ACHN (cell line): Measurements from ENCODE around the gene MYO9A.

Experiments
- DNase-seq: peaks from one replicate; pipeline ENCODE4 v3.0.0-alpha.2; 2015
- in situ Hi-C: cut with HindIII; loops from 2 replicates; pipeline ENCODE4 v1.10.0; 2017; ENCODE audit warnings: low sequenced_read_pairs, low pct_ligation_motif_present, low pct_unique_long_range_greater_than_20kb

MYO9A gene

GRCh38 chr15:71807691-71808091, 310.3 kb downstream of the MYO9A start:
- in situ Hi-C loops = no loop called here
- no peak for DNase-seq

GRCh38 chr15:71807125-71807629, 310.8 kb downstream of the MYO9A start:
- in situ Hi-C loops = no loop called here

GRCh38 chr15:71806452-71806931, 311.5 kb downstream of the MYO9A start:
- in situ Hi-C loops = no loop called here
- peak; percentile 40 for DNase-seq

More at GRCh38 chr15:71807125-71807629, 310.8 kb downstream of the MYO9A start:
- peak; percentile 14 for DNase-seq

- no peak for DNase-seq
- in situ Hi-C loops = no loop called here
Measured at GRCh38 chr15:71804695-71805470, 313.1 kb downstream of the MYO9A start.

GRCh38 chr15:71804226-71804625, 313.7 kb downstream of the MYO9A start:
- in situ Hi-C loops = no loop called here

GRCh38 chr15:71802770-71803169, 315.2 kb downstream of the MYO9A start:
- in situ Hi-C loops = no loop called here

More at GRCh38 chr15:71804226-71804625, 313.7 kb downstream of the MYO9A start:
- no peak for DNase-seq

GRCh38 chr15:71801935-71802655, 315.9 kb downstream of the MYO9A start:
- no peak for DNase-seq
- in situ Hi-C loops = no loop called here

More at GRCh38 chr15:71802770-71803169, 315.2 kb downstream of the MYO9A start:
- DNase-seq = no peak

GRCh38 chr15:71800835-71801745, 316.9 kb downstream of the MYO9A start:
- DNase-seq = peak; percentile 80
- in situ Hi-C loops = no loop called here

- DNase-seq = peak; percentile 64
- in situ Hi-C loops = no loop called here
Measured at GRCh38 chr15:71800190-71800589, 317.8 kb downstream of the MYO9A start.

- in situ Hi-C loops = no loop called here
- no peak for DNase-seq
Measured at GRCh38 chr15:71798641-71799040, 319.3 kb downstream of the MYO9A start.

- in situ Hi-C loops = no loop called here
- no peak for DNase-seq
Measured at GRCh38 chr15:71792521-71792920, 325.4 kb downstream of the MYO9A start.

GRCh38 chr15:71791975-71792374, 326.0 kb downstream of the MYO9A start:
- DNase-seq = no peak
- in situ Hi-C loops = no loop called here

- in situ Hi-C loops = no loop called here
- no peak for DNase-seq
Measured at GRCh38 chr15:71790081-71790480, 327.9 kb downstream of the MYO9A start.

- in situ Hi-C loops = no loop called here
- DNase-seq = no peak
Measured at GRCh38 chr15:71789616-71790015, 328.3 kb downstream of the MYO9A start.

- no peak for DNase-seq
- in situ Hi-C loops = no loop called here
Measured at GRCh38 chr15:71788646-71789579, 329.0 kb downstream of the MYO9A start.

- DNase-seq = no peak
- in situ Hi-C loops = no loop called here
Measured at GRCh38 chr15:71786673-71787072, 331.3 kb downstream of the MYO9A start.

- DNase-seq = no peak
- in situ Hi-C loops = no loop called here
Measured at GRCh38 chr15:71785996-71786395, 332.0 kb downstream of the MYO9A start.
